ENCODE results near the gene RAB11FIP3. TPM values are rescaled to one million over a fixed set of nuclear protein-coding genes. Genes with fewer than 3 reads are reported as not detected.
"Not testable (repeated sequence)": the region's sequence is repeated elsewhere in the genome, so short reads cannot be mapped to it uniquely, and the experiment has no call there.

RAB11FIP3 gene
- total RNA-seq, 1 donor from 2014 or later = 47.0 TPM

DNA sequence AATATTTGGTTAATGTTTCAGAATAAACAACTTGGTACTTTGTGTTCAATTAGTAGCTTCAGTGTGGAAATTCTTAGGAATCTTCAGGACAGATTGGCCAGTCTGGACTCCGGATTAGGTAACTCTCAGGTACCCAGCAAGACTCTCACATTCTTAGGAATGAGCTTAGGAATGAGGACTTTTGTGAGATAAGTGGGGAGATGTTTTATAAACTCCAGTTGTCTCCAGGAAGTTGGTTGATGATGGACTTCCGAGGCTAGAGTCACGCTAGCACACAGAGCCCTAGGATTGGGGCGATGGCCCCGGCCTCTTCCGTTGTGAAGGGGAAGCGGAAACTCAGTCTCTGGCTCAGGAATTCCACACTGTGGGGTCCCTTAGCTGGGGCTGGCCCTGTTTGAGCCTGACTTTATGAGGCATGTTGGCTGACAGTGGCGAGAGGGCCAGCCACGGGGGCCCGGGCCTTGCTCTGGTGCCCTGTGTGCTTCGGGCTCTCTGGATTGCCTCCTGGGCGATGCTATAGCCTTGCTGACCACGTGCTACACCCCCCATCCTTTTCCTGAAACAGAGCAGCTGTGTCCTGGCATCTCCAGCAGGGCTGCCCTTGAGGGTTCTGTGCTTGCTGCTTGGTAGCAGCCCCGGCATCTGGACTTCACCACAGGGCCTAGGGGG lies 32.4 kb downstream of the RAB11FIP3 start:
- Histone ChIP-seq H3K4me3 (no peak overlapping the region), H3K27ac (peak overlapping the region; percentile 30 to 50), H3K27me3 (no peaks in the 10 kb centered on the region), H3K9me3 (no peaks in the 10 kb centered on the region), H3K36me3 (peaks cover 6 to 7% of the 10 kb centered on the region in 2 donors), H3K4me1 (peaks cover 8 to 9% of the 10 kb centered on the region in 2 donors)
- intact Hi-C loops (cut with DNase I) = no loop called here
- DNase-seq (ENCODE audit: low spot score in 2 of 2) = no peak
- TF ChIP-seq, protein P1, sequence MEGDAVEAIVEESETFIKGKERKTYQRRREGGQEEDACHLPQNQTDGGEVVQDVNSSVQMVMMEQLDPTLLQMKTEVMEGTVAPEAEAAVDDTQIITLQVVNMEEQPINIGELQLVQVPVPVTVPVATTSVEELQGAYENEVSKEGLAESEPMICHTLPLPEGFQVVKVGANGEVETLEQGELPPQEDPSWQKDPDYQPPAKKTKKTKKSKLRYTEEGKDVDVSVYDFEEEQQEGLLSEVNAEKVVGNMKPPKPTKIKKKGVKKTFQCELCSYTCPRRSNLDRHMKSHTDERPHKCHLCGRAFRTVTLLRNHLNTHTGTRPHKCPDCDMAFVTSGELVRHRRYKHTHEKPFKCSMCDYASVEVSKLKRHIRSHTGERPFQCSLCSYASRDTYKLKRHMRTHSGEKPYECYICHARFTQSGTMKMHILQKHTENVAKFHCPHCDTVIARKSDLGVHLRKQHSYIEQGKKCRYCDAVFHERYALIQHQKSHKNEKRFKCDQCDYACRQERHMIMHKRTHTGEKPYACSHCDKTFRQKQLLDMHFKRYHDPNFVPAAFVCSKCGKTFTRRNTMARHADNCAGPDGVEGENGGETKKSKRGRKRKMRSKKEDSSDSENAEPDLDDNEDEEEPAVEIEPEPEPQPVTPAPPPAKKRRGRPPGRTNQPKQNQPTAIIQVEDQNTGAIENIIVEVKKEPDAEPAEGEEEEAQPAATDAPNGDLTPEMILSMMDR (IDR thresholded peaks at IDR 0.05) = no peak

DNA sequence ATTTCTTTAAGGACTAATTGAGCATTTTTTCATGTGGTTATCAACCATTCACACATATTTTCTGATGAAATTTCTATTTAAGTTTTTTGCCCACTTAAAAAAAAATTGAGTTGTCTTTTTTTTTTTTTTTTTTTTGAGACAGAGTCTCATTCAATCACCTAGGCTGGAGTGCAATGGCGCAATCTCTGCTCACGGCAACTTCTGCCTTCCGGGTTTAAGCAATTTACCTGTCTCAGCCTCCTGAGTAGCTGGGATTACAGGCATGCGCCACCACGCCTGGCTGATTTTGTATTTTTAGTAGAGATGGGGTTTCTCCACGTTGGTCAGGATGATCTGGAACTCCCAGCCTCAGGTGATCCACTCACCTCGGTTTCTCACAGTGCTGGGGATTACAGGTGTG lies 34.3 kb downstream of the RAB11FIP3 start:
- H3K4me1 ChIP-seq = peaks cover 8 to 9% of the 10 kb centered on the region in 2 donors
- intact Hi-C loops (cut with DNase I) = no loop called here
- H3K4me3 ChIP-seq = no peak overlapping the region
- TF ChIP-seq, protein P1 (IDR thresholded peaks at IDR 0.05) = no peak
- H3K9me3 ChIP-seq = no peaks in the 10 kb centered on the region
- H3K27ac ChIP-seq = no peak overlapping the region
- no peak for DNase-seq (ENCODE audit: low spot score in 2 of 2)
- H3K27me3 ChIP-seq = no peaks in the 10 kb centered on the region
- H3K36me3 ChIP-seq = peaks cover 6 to 11% of the 10 kb centered on the region in 2 donors

DNA sequence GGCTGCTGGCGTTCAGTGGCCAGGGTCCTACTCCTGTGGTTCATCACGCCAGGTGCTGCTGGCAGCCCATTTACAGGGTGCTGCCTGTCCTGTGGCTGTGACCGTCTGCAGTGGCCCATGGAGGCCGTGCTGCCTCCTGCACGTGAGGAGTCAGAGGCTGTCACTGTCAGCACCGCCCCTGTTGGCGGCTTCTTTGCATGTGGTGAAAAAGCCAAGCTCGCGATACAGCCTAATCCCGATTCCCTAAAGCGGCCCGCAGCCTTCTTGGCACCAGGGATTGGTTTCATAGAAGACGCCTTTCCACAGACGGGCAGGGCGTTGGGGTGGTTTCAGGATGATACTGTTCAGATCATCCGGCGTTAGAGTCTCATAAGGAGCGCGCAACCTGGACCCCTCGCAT lies 35.3 kb downstream of the RAB11FIP3 start:
- Histone ChIP-seq H3K27ac (no peak overlapping the region), H3K4me1 (peaks cover 8 to 9% of the 10 kb centered on the region in 2 donors), H3K27me3 (no peaks in the 10 kb centered on the region), H3K36me3 (peaks cover 6 to 11% of the 10 kb centered on the region in 2 donors), H3K4me3 (no peak overlapping the region), H3K9me3 (no peaks in the 10 kb centered on the region)
- intact Hi-C loops (cut with DNase I) = no loop called here
- TF ChIP-seq, protein P1 (IDR thresholded peaks at IDR 0.05) = no peak
- no peak for DNase-seq (ENCODE audit: low spot score in 2 of 2)

DNA sequence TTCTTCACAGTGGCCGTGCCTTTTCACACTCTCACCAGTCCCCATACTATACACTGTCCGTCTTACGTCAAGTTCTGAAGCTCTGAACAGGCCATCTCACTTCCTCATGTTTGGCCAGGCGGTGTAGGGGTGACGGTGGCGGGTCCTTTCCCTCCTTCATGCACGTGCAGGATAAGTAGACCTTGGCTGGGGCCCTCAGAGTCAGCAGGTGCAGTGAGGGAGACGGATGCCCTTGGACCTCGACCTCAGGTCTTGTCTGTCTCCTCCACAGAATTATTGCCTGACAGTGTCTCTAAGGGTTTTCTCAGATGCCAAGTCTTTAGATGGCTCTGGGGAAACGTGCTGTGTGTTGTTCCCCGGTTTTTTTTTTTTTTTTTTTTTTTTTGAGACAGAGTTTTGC lies 37.6 kb downstream of the RAB11FIP3 start:
- H3K36me3 ChIP-seq = peaks cover 6 to 11% of the 10 kb centered on the region in 2 donors
- TF ChIP-seq, protein P1 (IDR thresholded peaks at IDR 0.05) = no peak
- intact Hi-C loops (cut with DNase I) = no loop called here
- no peak for DNase-seq (ENCODE audit: low spot score in 2 of 2)
- peaks cover under 1% of the 10 kb centered on the region in 2 donors for H3K4me1 ChIP-seq
- no peaks in the 10 kb centered on the region for H3K27me3 ChIP-seq
- no peak overlapping the region for H3K4me3 ChIP-seq
- H3K9me3 ChIP-seq = no peaks in the 10 kb centered on the region
- H3K27ac ChIP-seq = no peak overlapping the region

DNA sequence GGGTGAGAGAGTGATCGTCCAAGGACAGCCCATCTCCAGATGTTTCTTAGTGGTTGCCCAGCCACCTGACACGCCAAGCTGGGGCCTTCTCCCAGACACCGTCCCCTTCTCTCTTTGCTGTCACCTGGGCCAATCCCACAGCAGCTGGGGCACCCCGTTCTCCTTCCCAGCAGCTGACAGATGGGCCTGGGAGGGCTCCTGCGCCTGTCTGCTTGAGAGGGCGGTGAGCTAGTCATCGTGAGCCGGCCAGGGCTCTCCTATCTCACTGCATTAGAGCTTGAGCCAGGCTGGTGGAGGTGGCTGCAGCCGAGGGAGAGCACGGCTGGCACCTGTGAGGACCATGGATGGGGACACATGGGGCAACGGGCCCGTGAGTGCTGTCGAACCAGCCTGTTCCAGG lies 41.2 kb downstream of the RAB11FIP3 start:
- Histone ChIP-seq H3K27ac (no peak overlapping the region), H3K9me3 (no peaks in the 10 kb centered on the region), H3K36me3 (peaks cover 6 to 17% of the 10 kb centered on the region in 2 donors), H3K4me3 (no peak overlapping the region), H3K27me3 (no peaks in the 10 kb centered on the region), H3K4me1 (no peaks in the 10 kb centered on the region)
- no peak for DNase-seq (ENCODE audit: low spot score in 2 of 2)
- TF ChIP-seq, protein P1 (IDR thresholded peaks at IDR 0.05) = no peak
- intact Hi-C loops (cut with DNase I) = no loop called here

DNA sequence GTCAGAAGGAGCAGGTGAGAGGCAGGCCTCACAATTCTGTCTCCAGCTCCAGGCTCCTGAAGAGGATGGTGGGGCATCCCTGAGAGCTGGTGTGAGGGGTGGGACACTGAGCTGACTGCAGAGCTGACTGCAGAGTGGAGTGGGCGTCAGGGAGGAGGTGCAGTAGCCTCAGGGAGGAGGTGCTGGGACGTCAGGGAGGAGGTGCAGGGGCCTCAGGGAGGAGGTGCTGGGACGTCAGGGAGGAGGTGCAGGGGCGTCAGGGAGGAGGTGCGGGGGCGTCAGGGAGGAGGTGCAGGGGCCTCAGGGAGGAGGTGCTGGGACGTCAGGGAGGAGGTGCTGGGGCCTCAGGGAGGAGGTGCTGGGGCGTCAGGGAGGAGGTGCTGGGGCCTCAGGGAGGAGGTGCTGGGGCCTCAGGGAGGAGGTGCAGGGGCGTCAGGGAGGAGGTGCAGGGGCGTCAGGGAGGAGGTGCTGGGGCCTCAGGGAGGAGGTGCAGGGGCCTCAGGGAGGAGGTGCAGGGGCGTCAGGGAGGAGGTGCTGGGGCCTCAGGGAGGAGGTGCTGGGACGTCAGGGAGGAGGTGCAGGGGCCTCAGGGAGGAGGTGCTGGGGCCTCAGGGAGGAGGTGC lies 41.9 kb downstream of the RAB11FIP3 start:
- H3K27me3 ChIP-seq; H3K27ac ChIP-seq; DNase-seq (ENCODE audit: low spot score in 2 of 2); H3K4me3 ChIP-seq; intact Hi-C loops (cut with DNase I); H3K9me3 ChIP-seq; H3K4me1 ChIP-seq: not testable (repeated sequence)
- H3K36me3 ChIP-seq = peaks cover under 1 to 18% of the 10 kb centered on the region in 2 donors
